GM12878 (cell line): Measurements from ENCODE around the gene SLC35E4. TPM values are rescaled to one million over a fixed set of nuclear protein-coding genes. Genes with fewer than 3 reads are reported as not detected.

Source experiments
- CBFB ChIP-seq: IDR thresholded peaks from 2 replicates; pipeline ENCODE4 v1.6.1; 2016; ENCODE audit warnings: antibody characterized with exemption, low read depth
- GATAD2B ChIP-seq: fragments of 450-650 bp; conservative IDR thresholded peaks from 2 replicates; pipeline ENCODE4 v1.6.1; 2017; ENCODE audit warnings: low read depth, mild to moderate bottlenecking, moderate library complexity
- HDAC2 ChIP-seq: fragments of 200-600 bp; sonication (generic); IDR thresholded peaks from 2 replicates; pipeline ENCODE4 v1.6.1; 2017
- HDAC6 ChIP-seq: fragments of 200-600 bp; sonication (generic); IDR thresholded peaks from one replicate; pipeline ENCODE4 v1.8.0; 2017; ENCODE audit warnings: antibody characterized with exemption; ENCODE audit not compliant: unreplicated experiment
- NR2F1 ChIP-seq: fragments of 450-650 bp; conservative IDR thresholded peaks from 2 replicates; pipeline ENCODE4 v1.6.1; 2017; ENCODE audit warnings: mild to moderate bottlenecking
- PRDM15 ChIP-seq: fragments of 450-650 bp; formaldehyde crosslinking; IDR thresholded peaks from 2 replicates; pipeline ENCODE4 v1.4.0; 2020; ENCODE audit warnings: mild to moderate bottlenecking, moderate library complexity
- RB1 ChIP-seq: fragments of 450-650 bp; formaldehyde crosslinking; IDR thresholded peaks from 2 replicates; pipeline ENCODE4 v1.6.1; 2017; ENCODE audit warnings: mild to moderate bottlenecking, borderline replicate concordance
- RELA ChIP-seq: fragments of 450-650 bp; IDR thresholded peaks from 2 replicates; pipeline ENCODE4 v1.8.0; 2014; ENCODE audit warnings: borderline replicate concordance; ENCODE audit not compliant: partially characterized antibody
- SMARCA5 ChIP-seq: fragments of 450-650 bp; IDR thresholded peaks from 2 replicates; pipeline ENCODE4 v1.6.1; 2017; ENCODE audit warnings: mild to moderate bottlenecking
- TARDBP ChIP-seq: IDR thresholded peaks from 2 replicates; pipeline ENCODE4 v1.6.1; 2016; ENCODE audit warnings: borderline replicate concordance
- ZNF217 ChIP-seq: fragments of 450-650 bp; IDR thresholded peaks from 2 replicates; pipeline ENCODE4 v1.6.1; 2017; ENCODE audit warnings: antibody characterized with exemption, mild to moderate bottlenecking
- polyA plus RNA-seq, 11 experiments: library from polyadenylated mRNA; depleted of rRNA in 4 of 11; unstranded in 6 of 11; stranded (reverse) in 5 of 11; fragments of >200 nt; fragmentation: Nextera tagmentation in 4 of 11; fragmentation: Illumina TruSeq in 1 of 11; extraction: Ambion mirVana in 4 of 11; extraction: Trizol in 1 of 11; gene quantifications; 1 replicate in 1 of 11; 2 replicates in 10 of 11; pipeline versions ENCODE4 v1.2.1 to v1.2.3, GENCODE V29; 2011 to 2016; ENCODE audit warnings: inconsistent platforms in 2 of 11, missing spikeins in 2 of 11, low read depth in 1 of 11
- total RNA-seq, 4 experiments: library from RNA; depleted of rRNA in 3 of 4; stranded (reverse); fragments of >200 nt in 3 of 4; fragmentation: Illumina TruSeq in 1 of 4; extraction: Trizol in 1 of 4; gene quantifications; 2 replicates each; pipeline versions ENCODE4 v1.2.1 to v1.2.3, GENCODE V29; 2013 to 2021

The SLC35E4 gene
- total and polyA plus RNA-seq, 10 of the 15 experiments (the other 5 are each of a cell fraction or from before 2014, with no cell fraction given) = 0.16 to 5.3 (median 2.9) TPM; not detected in 1

GRCh38 chr22:30694171-30694639 lies 58.6 kb downstream of the SLC35E4 start (continued):
- TF ChIP-seq RELA (no peak), HDAC6 (no peak), CBFB (no peak), PRDM15 (CRISPR knock-in tag) (no peak), NR2F1 (0 out of 2 replicates have a peak, but pooled peaks have one; percentile 21), HDAC2 (no peak), ZNF217 (no peak), GATAD2B (peak; percentile 56), RB1 (peak; percentile 45; the same call in 1 of the 2 replicates), SMARCA5 (0 out of 2 replicates have a peak, but pooled peaks have one; percentile 15), TARDBP (no peak)
